Kidney (tissue), 14 donors: ENCODE data around the gene PTPRU. TPM values are rescaled to one million over a fixed set of nuclear protein-coding genes. Genes with fewer than 3 reads are reported as not detected.

ENCODE experiments used
- DNase-seq, 5 donors: peaks; one replicate each; pipeline ENCODE4 v3.0.0-alpha.2; 2013 to 2020
- FAIRE-seq: peaks from 2 replicates; lab custom pipeline; 2012; peaks lifted over from hg19 to GRCh38; lab: Jason Lieb, UNC
- H3K27ac ChIP-seq, 2 donors: one replicate each; pipeline ENCODE4 v1.7.0; 2013; ENCODE audit warnings: low read depth in 2 of 2, low read length in 2 of 2, inconsistent platforms in 1 of 2
- H3K27me3 ChIP-seq: one replicate; pipeline ENCODE4 v1.7.1; 2013; ENCODE audit warnings: low read length, inconsistent platforms; ENCODE audit not compliant: control insufficient read depth, insufficient read depth
- H3K36me3 ChIP-seq, 3 donors: one replicate each; pipeline versions ENCODE4 v1.7.0 to v1.7.1; 2013; ENCODE audit warnings: low read length in 3 of 3, control low read depth in 1 of 3, inconsistent platforms in 1 of 3; ENCODE audit not compliant: insufficient read depth in 3 of 3, control insufficient read depth in 2 of 3
- H3K4me1 ChIP-seq, 3 donors: one replicate each; pipeline versions ENCODE4 v1.7.0 to v1.7.1; 2013; ENCODE audit warnings: low read length in 3 of 3, inconsistent platforms in 1 of 3, low read depth in 1 of 3; ENCODE audit not compliant: control insufficient read depth in 2 of 3, insufficient read depth in 2 of 3
- H3K4me3 ChIP-seq, 3 donors: one replicate each; pipeline versions ENCODE4 v1.7.0 to v1.8.1; 2013; ENCODE audit warnings: low read length in 3 of 3, control low read depth in 1 of 3, inconsistent platforms in 1 of 3
- H3K9ac ChIP-seq, 3 donors: one replicate each; pipeline versions ENCODE4 v1.7.0 to v1.7.1; 2013; ENCODE audit warnings: low read length in 3 of 3, control low read depth in 1 of 3, inconsistent platforms in 1 of 3
- H3K9me3 ChIP-seq, 3 donors: one replicate each; pipeline versions ENCODE4 v1.7.0 to v1.7.1; 2013; ENCODE audit warnings: low read length in 3 of 3, control low read depth in 1 of 3, inconsistent platforms in 1 of 3; ENCODE audit not compliant: control insufficient read depth in 2 of 3, insufficient read depth in 1 of 3
- intact Hi-C: fragments of 100-400 bp; cut with DNase I; formaldehyde crosslinking; loops from one replicate; pipeline ENCODE4 v1.11.1; 2022
- polyA plus RNA-seq: library from polyadenylated mRNA; stranded (reverse); fragments of 350-450 nt; fragmentation: Illumina TruSeq; extraction: RNeasy Lipid Tissue Mini Kit (QIAGEN cat#74804); gene quantifications from one replicate; pipeline ENCODE4 v1.2.3, GENCODE V29; 2014; ENCODE audit warnings: low read depth, low replicate concordance; ENCODE audit not compliant: insufficient read depth
- total RNA-seq: library from RNA; stranded (reverse); fragmentation: NEBNext Ultra II Directional; extraction: Animal tissue kit (Norgen Biotek cat#: 25700); gene quantifications from one replicate; pipeline ENCODE4 v1.2.1, GENCODE V29; 2021
- TF ChIP-seq, protein P1 (sequence below): IDR thresholded peaks from 3 replicates; pipeline ENCODE4 v1.5.1; 2012; ENCODE audit warnings: mild to moderate bottlenecking, moderate library complexity, borderline replicate concordance; ENCODE audit not compliant: insufficient read depth; ENCODE audit errors: extremely low read depth
- donor health status: control.
- donor health status: control.
- donor health status: control.
- donor health status: control.
- donor health status: control.
- donor health status: DM: yes; HTN: yes; CAD: no.
- donor health status: Normal renal cell carcinoma (clear cell type).

PTPRU gene
- total and polyA plus RNA-seq, 2 donors from 2014 or later = 3.7 to 53.6 TPM

DNA sequence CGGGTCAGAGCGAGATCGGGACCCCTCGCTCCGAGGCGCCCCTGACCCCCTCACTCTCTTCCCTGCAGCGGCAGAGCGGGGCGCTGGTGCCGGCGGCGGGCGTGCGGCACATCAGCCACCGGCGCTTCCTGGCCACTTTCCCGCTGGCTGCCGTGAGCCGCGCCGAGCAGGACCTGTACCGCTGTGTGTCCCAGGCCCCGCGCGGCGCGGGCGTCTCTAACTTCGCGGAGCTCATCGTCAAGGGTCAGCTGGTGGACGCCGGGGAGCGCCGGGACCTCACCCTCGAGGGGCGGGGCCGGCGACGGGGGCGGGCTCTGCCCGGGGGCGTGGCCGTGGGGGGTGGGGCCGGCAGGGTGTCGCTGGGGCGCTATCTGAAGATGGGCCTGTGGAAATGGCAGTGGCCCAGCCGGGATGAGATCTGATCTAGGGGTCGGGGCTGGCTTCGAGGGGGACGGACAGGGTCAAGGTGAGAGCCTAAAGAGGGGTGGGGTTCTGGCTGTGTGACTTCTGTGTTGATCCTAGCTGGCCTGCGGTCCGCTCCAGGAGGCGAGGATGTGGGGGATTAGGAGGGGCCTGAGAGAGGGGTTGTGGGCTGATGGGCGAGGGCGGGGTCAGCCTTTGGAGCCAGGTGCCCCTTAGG, 23.6 kb downstream of the PTPRU start:
- Histone ChIP-seq H3K9ac (no peak overlapping the region), H3K27me3 (peaks cover 4% of the 10 kb centered on the region), H3K36me3 (no peaks in the 10 kb centered on the region), H3K4me3 (peak overlapping the region in 1 of 3 donors; percentile 48), H3K27ac (no peak overlapping the region), H3K9me3 (no peaks in the 10 kb centered on the region), H3K4me1 (peaks cover 0 to 2% (median 0%) of the 10 kb centered on the region in 3 donors)
- FAIRE-seq (no peak), DNase-seq (peak in 4 of 5 donors; percentile 39 to 83 (median 62))
- TF ChIP-seq, protein P1, sequence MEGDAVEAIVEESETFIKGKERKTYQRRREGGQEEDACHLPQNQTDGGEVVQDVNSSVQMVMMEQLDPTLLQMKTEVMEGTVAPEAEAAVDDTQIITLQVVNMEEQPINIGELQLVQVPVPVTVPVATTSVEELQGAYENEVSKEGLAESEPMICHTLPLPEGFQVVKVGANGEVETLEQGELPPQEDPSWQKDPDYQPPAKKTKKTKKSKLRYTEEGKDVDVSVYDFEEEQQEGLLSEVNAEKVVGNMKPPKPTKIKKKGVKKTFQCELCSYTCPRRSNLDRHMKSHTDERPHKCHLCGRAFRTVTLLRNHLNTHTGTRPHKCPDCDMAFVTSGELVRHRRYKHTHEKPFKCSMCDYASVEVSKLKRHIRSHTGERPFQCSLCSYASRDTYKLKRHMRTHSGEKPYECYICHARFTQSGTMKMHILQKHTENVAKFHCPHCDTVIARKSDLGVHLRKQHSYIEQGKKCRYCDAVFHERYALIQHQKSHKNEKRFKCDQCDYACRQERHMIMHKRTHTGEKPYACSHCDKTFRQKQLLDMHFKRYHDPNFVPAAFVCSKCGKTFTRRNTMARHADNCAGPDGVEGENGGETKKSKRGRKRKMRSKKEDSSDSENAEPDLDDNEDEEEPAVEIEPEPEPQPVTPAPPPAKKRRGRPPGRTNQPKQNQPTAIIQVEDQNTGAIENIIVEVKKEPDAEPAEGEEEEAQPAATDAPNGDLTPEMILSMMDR = no peak
- intact Hi-C loops = no loop called here

GRCh38 chr1:29260531-29260930, 24.2 kb downstream of the PTPRU start:
- TF ChIP-seq, protein P1 = no peak
- Histone ChIP-seq H3K27ac (no peak overlapping the region), H3K4me1 (peaks cover 0 to 2% (median 0%) of the 10 kb centered on the region in 3 donors), H3K4me3 (no peak overlapping the region), H3K27me3 (peaks cover 4% of the 10 kb centered on the region), H3K9me3 (no peaks in the 10 kb centered on the region), H3K36me3 (no peaks in the 10 kb centered on the region), H3K9ac (no peak overlapping the region)
- intact Hi-C loops = no loop called here
- no peak for FAIRE-seq
- peak in 1 of 5 donors; percentile 58 for DNase-seq

DNA sequence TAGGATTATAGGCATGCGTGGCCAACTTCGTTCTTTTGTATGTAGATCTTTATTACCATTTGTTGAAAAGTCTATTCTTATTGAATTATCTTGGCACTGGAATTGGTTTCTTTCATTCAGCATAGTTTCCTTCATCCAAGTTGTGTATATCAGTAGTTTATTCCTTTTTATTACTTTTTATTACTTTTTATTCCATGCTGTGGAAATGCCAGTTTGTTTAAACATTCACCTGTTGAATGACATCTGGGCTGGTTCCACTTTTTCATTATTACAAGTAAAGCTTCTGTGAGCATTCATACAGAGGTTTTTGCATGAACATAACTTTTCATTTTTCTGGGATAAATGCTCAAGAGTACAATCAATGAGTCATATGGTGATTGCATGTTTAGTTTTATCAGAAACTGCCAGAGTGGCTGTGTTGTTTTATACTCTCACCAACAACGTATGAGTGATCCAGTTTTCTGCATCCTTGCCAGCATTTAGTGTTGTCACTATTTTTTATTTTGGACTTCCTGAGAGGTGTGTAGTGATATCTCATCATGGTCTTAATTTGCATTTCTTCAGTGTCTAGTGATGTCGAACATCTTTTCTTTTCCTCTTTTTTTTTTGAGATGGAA, 28.6 kb downstream of the PTPRU start:
- Histone ChIP-seq H3K4me3 (no peak overlapping the region), H3K9me3 (no peaks in the 10 kb centered on the region), H3K27me3 (peaks cover 4% of the 10 kb centered on the region), H3K36me3 (no peaks in the 10 kb centered on the region), H3K9ac (no peak overlapping the region), H3K4me1 (no peaks in the 10 kb centered on the region), H3K27ac (no peak overlapping the region)
- intact Hi-C loops = no loop called here
- TF ChIP-seq, protein P1 = no peak
- FAIRE-seq (no peak), DNase-seq (no peak)
